ENCODE results near the gene OSTM1. TPM values are rescaled to one million over a fixed set of nuclear protein-coding genes. Genes with fewer than 3 reads are reported as not detected.

OSTM1 gene
- polyA plus RNA-seq, 1 of the 3 experiments (the other 2 are of a cell fraction): 10.1 TPM

DNA sequence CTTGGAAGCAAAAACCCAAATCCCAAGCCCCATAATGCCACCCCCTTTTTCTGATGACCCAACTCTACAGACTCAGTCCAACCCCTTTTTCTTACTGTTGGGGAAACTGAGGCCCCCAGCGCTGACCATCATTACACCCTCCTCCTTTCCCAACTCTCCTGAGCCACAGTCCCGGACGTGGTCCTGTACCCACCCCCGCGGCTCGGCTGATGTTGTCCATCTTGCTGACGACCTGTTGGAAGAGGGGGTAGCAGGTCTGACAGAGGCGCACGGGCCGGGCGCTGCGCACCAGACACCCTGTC, 533 bp downstream of the OSTM1 start:
- no peak for TF ChIP-seq NFIC (IDR thresholded peaks at IDR 0.05; ENCODE audit: borderline replicate concordance)
- TF ChIP-seq EZH2phosphoT487 (IDR thresholded peaks at IDR 0.05; ENCODE audit: borderline replicate concordance, low read depth): no peak
- no peak for TF ChIP-seq IRF3 (IDR thresholded peaks at IDR 0.05; ENCODE audit: low read depth, low read length)
- TF ChIP-seq YY1 (IDR thresholded peaks at IDR 0.05; ENCODE audit: low read depth): no peak
- no peak for TF ChIP-seq SIN3A (IDR thresholded peaks at IDR 0.05; ENCODE audit: borderline replicate concordance, low read depth, low read length)
- no peak for TF ChIP-seq RAD21 (IDR thresholded peaks at IDR 0.05; ENCODE audit: low read length)
- no peak for TF ChIP-seq SMC3 (IDR thresholded peaks at IDR 0.05; ENCODE audit: low read depth, low read length)
- POLR2A ChIA-PET: no interaction called here
- H3K9me3 ChIP-seq: no peaks in the 10 kb centered on the region
- no peaks in the 10 kb centered on the region for H4K20me1 ChIP-seq (ENCODE audit: insufficient read depth)
- peak overlapping the region in 1 of 2 experiments; percentile 46; a peak in 1 of 4 replicates for H3K27ac ChIP-seq (ENCODE audit: low read depth in 2 of 2, low read length in 1 of 2)
- WGBS (ENCODE audit: low lambda C conversion rate): 0% methylated on average over 7 of the region's 12 CpGs
- peaks cover 12% of the 10 kb centered on the region; the same call in 1 of the 2 replicates for H3K79me2 ChIP-seq (ENCODE audit: insufficient read depth)
- CTCF ChIA-PET: interaction anchor here (1.2 kb wide), 1 partner anchor 453 kb away, joined by 3 read pairs; no protein-coding TSS in a partner anchor
- no peaks in the 10 kb centered on the region for H3K9me2 ChIP-seq
- H3K27me3 ChIP-seq (ENCODE audit: insufficient read depth): no peaks in the 10 kb centered on the region
- H3K36me3 ChIP-seq (replicated peaks in 1 of 2; ENCODE audit: control insufficient read depth in 1 of 2, insufficient read depth in 2 of 2, low read length in 1 of 2): no peaks in the 10 kb centered on the region
- H3K9ac ChIP-seq: peak overlapping the region; percentile 70
- H2AFZ ChIP-seq (ENCODE audit: low read depth): peak overlapping the region; percentile 87; the same call in 1 of the 2 replicates
- peak overlapping the region; percentile 90 to 94 for H3K4me3 ChIP-seq (ENCODE audit: low read depth in 2 of 2, low read length in 1 of 2)
- no peaks in the 10 kb centered on the region for H3F3A ChIP-seq (replicated peaks; ENCODE audit: insufficient read depth)
- DNase-seq: no peak
- H3K4me2 ChIP-seq: peak overlapping the region; percentile 93
- peaks cover 4 to 11% of the 10 kb centered on the region in 2 experiments; a peak in 3 of 4 replicates for H3K4me1 ChIP-seq (ENCODE audit: control insufficient read depth in 1 of 2, insufficient read depth in 2 of 2, low read depth in 1 of 2, low read length in 1 of 2)

DNA sequence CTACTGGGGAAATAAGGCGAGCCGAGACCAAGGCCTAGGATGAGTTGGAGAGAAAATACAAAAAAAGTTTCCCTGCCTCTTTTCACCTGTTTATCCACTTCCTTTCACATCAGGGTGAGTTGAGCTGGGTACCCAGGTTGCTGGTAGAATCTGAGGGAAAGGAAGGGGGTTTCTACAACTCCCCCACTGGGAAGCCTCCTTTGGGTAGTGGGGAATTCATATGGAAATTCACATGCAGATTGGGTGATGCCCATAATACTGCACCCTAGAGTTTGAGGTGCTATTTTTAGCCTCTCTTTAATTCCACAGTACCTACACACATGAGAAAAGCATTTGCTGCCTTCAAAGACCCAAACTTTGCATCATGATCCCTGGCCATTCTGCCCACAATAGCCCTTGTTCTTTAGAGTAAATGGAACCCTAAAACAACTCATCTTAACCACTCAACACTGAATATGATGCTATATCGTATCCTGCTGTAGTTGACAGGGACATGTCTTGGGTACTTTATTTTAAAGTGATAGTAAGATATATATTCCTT, 2.7 kb downstream of the OSTM1 start:
- Histone ChIP-seq H2AFZ (ENCODE audit: low read depth) (no peak overlapping the region), H3K27me3 (ENCODE audit: insufficient read depth) (no peaks in the 10 kb centered on the region), H3K27ac (ENCODE audit: low read depth in 2 of 2, low read length in 1 of 2) (no peak overlapping the region), H3K79me2 (ENCODE audit: insufficient read depth) (peaks cover 12% of the 10 kb centered on the region; the same call in 1 of the 2 replicates), H3K4me2 (no peak overlapping the region), H3K9me3 (no peaks in the 10 kb centered on the region), H3K36me3 (replicated peaks in 1 of 2; ENCODE audit: control insufficient read depth in 1 of 2, insufficient read depth in 2 of 2, low read length in 1 of 2) (no peaks in the 10 kb centered on the region), H3K4me3 (ENCODE audit: low read depth in 2 of 2, low read length in 1 of 2) (no peak overlapping the region), H3K9me2 (no peaks in the 10 kb centered on the region), H4K20me1 (ENCODE audit: insufficient read depth) (no peaks in the 10 kb centered on the region), H3F3A (replicated peaks; ENCODE audit: insufficient read depth) (no peaks in the 10 kb centered on the region), H3K9ac (no peak overlapping the region), H3K4me1 (ENCODE audit: control insufficient read depth in 1 of 2, insufficient read depth in 2 of 2, low read depth in 1 of 2, low read length in 1 of 2) (peaks cover 4 to 11% of the 10 kb centered on the region in 2 experiments; a peak in 3 of 4 replicates)
- DNase-seq: no peak
- ChIA-PET CTCF (interaction anchor here (0.6 kb wide), 1 partner anchor 528 kb away, joined by 3 read pairs; no protein-coding TSS in a partner anchor), POLR2A (no interaction called here)
- 92% methylated on average over 3 of the region's 3 CpGs for WGBS (ENCODE audit: low lambda C conversion rate)
- no peak for TF ChIP-seq MEF2A (IDR thresholded peaks at IDR 0.05; ENCODE audit: borderline replicate concordance, low read depth)
- TF ChIP-seq CTCF (IDR thresholded peaks at IDR 0.05): no peak
- no peak for TF ChIP-seq POLR2AphosphoS5 (IDR thresholded peaks at IDR 0.05; ENCODE audit: low read depth, low read length)
- TF ChIP-seq IRF3 (IDR thresholded peaks at IDR 0.05; ENCODE audit: low read depth, low read length): no peak
- TF ChIP-seq FOSL2 (IDR thresholded peaks at IDR 0.05; ENCODE audit: borderline replicate concordance, low read depth): no peak
- TF ChIP-seq RAD21 (IDR thresholded peaks at IDR 0.05; ENCODE audit: low read length): no peak
- no peak for TF ChIP-seq EZH2phosphoT487 (IDR thresholded peaks at IDR 0.05; ENCODE audit: borderline replicate concordance, low read depth)
- TF ChIP-seq YY1 (IDR thresholded peaks at IDR 0.05; ENCODE audit: low read depth): no peak
- no peak for TF ChIP-seq USF1 (IDR thresholded peaks at IDR 0.05; ENCODE audit: borderline replicate concordance, low read depth)
- no peak for TF ChIP-seq ZBTB33 (IDR thresholded peaks at IDR 0.05; ENCODE audit: borderline replicate concordance, low read depth)
- no peak for TF ChIP-seq RXRA (IDR thresholded peaks at IDR 0.05; ENCODE audit: borderline replicate concordance, low read depth)
- no peak for TF ChIP-seq TCF12 (IDR thresholded peaks at IDR 0.05)
- TF ChIP-seq, protein P1, sequence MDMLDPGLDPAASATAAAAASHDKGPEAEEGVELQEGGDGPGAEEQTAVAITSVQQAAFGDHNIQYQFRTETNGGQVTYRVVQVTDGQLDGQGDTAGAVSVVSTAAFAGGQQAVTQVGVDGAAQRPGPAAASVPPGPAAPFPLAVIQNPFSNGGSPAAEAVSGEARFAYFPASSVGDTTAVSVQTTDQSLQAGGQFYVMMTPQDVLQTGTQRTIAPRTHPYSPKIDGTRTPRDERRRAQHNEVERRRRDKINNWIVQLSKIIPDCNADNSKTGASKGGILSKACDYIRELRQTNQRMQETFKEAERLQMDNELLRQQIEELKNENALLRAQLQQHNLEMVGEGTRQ (IDR thresholded peaks at IDR 0.05; ENCODE audit: borderline replicate concordance, low read depth, low read length): no peak
- no peak for TF ChIP-seq EP300 (IDR thresholded peaks at IDR 0.05; ENCODE audit: borderline replicate concordance in 1 of 2, low read depth in 1 of 2, low read length in 1 of 2)
- TF ChIP-seq RFX5 (IDR thresholded peaks at IDR 0.05; ENCODE audit: low read length): no peak

All from SK-N-SH (cell line).